Measurements from ENCODE around the gene SPOP.
A peak's percentile ranks its signal among the peaks of the same experiment; 100 is the strongest.
"Not testable (repeated sequence)": the region's sequence is repeated elsewhere in the genome, so short reads cannot be mapped to it uniquely, and the experiment has no call there.

The SPOP gene

DNA sequence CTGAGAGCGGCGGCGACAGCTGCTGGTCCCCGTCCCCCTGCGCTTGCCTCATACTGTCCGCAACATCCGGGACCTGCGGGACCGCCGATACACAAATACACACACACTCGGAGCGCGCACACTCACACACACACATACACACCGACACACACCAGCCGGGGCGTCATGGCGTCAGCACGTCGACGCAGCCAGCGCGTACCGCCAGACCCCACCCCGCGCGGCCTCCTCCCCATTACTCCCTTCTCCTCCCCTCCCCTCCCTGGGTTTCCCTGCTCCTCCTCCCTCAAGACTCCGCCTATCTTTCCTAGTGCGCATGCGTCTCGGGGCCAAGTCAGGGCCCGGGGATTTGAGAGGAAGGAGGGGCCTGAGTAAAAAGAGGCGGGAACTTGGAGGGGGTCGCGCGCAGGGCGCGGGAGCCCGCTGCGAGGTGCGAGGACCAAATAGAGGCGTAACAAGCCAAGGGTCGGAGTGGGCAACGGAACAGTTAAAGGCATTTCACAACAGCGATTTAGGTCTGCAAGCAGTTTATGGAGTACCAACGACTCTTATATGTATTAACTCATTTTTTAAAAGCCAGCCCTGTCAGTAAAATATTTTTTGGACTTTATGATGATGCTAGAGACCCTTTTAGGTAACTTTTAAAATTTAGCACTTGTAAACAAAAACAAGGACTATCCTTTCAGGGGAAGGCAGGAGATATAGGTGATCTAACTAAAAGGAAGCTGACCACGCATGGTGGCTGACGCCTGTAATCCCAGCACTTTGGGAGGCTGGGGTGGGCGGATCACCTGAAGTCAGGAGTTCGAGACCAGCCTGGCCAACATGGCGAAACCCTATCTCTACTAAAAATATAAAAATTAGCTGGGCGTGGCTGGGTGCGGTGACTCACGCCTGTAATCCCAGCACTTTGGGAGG, at the start of gene SPOP:
SPOP (minus strand) TSS at position 165 of the 915 bp plus-strand sequence. CDS start 55,287 bp downstream, outside the sequence.
- DNase-seq (ENCODE audit: low read depth in 2 of 2): peak; percentile 97

DNA sequence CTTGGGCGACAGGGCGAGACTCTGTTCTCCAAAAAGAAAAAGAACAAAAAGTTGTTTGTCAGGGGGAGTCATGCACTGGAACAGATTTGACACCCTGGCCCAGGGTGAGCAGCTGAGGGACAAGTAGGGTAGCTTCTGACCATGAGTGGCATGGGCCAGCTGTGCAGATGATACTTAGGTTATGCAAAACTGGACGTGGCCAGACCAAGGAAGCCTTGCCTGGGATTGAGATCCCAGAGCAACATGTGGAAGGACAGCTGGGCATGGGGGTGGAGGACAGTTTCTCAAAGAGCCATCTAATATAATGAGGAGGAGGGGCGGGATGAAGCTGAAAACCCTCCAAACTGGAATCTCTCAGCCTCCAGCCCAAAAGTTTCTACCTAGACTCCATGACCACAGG, 49.5 kb upstream of the SPOP start:
- DNase-seq (ENCODE audit: low read depth in 2 of 2): no peak

DNA sequence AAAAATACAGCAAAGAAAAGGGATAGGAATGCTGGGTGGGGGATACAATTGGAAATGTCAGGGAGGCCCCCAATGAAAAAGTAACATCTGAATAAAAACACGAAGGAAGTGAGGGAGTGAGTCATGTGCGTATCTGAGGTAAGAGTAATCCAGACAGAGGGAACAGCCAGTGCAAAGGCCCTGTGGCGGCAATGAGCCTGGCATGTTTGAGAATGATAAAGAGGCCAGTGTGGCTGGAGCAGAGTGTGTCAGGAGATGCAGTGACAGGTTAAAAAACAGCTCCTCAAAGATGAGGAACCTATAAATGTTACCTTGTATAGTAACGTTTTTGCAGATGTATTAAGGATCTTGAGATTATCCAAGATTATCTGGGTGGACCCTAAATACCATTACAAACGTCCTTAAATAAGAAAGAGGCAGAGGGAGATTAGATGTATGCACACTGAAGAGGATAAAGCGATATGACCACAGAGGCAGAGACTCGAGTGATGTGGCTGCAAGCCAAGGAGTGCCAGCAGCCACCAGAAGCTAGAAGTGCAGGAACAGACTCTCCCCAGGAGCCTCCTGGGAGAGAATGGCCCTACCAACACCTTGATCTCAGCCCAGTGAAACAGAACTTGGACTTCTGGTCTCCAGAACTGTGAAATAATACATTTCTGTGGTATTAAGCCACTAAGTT, 47.7 kb upstream of the SPOP start:
- DNase-seq (ENCODE audit: low read depth in 2 of 2): no peak

DNA sequence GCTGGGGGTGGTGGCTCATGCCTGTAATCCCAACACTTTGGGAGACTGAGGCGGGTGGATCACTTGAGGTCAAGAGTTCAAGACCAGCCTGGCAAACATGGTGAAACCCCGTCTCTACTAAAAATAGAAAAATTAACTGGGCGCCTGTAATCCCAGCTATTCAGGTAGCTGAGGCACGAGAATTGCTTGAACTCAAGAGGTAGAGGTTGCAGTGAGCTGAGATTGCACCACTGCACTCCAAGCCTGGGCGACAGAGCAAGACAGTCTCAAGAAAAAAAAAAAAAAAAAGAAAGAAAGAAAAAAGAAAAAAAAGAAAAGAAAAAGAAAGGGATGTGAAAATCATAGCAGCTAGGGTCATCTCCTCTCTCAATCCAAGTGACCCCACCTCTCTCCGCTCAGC, 46.7 kb upstream of the SPOP start:
- DNase-seq (ENCODE audit: low read depth in 2 of 2): not testable (repeated sequence)

DNA sequence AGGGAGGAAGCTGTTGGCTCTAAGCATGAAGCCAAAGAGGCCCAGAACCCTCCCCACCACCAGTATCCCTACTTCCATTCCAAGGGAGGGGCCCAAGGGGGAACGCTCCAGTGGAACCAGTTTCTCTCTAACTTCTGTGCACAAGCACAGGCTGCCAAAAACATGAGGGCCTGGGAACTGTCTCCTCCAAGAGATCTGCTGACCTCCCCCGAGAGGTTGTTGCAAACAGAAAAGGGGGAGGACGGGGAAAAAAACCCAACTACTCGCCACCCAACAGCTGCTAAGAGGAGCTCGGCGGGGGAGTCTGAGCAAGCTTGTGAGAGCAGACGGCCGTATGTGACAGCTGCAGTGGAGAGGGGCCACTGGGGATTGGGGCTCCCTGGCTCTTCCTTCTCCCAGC, 45.5 kb upstream of the SPOP start:
- no peak for DNase-seq (ENCODE audit: low read depth in 2 of 2)

DNA sequence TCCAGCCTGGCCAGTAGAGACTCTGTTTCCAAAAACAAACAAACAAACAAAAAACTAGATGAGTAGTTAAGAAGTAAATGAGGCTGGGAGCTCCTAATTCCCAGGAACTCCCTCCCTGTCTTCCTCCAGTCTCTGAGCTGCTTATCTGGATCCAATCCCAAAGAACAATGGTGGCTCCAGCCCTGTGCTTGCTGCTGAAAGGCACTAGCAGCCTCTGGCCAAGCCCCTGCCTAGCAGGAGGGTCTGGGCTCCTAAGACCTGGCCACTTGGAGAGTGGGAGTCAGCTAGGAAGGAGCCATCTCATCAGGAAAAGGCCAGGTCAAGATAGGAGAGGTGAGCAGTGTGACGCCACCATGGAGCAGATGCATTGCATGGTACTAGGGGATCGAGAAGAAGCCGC, 44.2 kb upstream of the SPOP start:
- no peak for DNase-seq (ENCODE audit: low read depth in 2 of 2)

DNA sequence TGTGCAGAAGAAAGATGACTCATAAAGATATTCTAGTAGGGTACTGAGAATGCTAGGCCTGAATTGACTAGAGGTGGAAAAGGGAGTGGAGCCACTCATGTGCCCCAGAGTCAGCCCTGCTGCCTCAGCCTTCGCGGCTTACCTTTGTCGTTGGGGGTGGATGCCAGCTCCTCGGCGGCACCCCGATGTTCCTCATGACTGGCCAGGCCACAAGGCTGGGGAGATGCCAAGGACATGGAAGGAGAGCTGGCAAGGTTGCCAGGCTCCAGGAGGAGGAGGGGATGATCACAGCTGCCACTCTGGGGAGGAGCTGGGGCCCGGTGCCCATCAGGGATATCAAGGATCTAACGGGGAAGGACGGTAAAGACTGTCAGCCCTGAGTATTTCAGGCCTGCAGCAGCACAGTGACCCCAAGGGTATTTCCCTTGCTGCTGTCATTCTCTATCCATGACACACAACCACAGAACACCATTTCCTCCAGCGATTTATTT, 39.5 kb upstream of the SPOP start:
- no peak for DNase-seq (ENCODE audit: low read depth in 2 of 2)

DNA sequence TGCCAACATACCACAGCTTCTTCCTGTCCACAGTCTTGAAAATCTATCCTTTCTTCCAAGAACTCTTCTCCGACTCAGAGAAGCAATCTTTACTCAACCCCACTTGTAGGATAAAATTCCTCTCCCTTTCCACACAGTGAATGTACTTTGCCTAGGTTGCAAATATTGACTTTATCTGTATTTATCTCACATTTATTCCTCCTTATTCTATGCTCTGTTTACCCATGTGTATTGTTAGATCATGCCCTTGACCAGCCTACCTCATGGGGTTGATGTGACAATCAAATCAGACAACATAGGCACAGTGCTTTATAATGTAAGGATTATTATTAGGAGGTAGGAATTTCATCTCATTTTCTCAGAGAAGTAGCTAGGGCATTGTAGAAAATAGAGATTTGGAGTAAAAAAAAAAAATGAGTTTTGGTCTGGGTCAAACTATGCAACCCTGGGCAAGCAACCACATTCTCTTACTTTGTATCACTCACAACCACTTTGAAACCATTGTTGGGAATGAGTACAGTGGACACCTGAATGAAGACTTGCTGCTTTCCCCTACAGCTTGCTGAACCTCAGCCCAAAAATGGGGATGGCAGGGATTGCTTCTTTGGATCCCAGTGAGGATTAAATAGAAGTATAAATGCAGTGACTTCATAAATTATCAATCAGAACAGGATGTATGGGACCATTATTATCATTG, 38.9 kb upstream of the SPOP start:
- no peak for DNase-seq (ENCODE audit: low read depth in 2 of 2)

DNA sequence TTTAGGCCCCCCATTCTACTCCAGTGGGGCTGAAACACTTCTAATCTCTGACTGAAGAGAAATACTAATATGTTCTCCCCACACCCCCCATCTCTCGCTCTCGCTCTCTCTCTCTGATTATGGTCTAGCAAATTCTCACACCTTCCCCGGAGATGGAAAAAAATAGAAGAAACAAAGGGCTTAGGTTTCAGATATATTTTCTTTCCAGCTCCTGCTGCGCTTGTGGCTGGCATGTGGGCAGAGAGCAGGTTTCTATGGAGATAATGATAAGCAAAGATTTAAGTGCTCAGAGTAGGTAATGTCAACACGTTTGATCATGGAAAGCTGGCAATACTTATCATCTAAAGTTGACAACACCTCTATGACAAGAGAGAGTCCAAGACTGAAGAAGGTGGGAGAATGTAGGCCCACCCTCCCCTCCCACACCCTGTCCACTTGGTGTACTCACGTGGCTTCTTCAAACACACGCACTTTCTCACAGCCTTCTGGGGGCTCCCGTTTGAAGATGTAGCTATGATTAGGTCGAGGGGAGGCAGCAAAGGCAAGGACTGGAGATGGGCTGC, 37.9 kb upstream of the SPOP start:
- no peak for DNase-seq (ENCODE audit: low read depth in 2 of 2)

DNA sequence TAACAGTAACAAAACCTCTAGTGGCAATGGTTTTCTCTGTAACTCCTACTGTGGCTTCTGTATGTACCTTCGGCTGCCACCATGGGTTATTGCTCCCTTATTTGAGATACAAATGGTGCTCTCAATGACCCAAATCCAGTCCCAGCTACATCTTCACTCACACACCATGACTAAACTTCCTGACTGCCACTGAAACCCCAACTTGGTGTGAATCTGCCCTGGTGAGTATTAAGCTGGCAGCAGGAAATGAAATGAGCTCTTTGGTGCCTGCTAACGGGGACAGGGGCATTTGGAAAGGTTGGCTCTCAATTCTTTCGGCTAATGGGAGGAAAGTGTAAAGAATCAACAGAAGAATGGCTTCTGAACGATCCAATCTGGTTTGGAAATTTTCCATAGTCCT, 37.3 kb upstream of the SPOP start:
- DNase-seq (ENCODE audit: low read depth in 2 of 2): no peak

DNA sequence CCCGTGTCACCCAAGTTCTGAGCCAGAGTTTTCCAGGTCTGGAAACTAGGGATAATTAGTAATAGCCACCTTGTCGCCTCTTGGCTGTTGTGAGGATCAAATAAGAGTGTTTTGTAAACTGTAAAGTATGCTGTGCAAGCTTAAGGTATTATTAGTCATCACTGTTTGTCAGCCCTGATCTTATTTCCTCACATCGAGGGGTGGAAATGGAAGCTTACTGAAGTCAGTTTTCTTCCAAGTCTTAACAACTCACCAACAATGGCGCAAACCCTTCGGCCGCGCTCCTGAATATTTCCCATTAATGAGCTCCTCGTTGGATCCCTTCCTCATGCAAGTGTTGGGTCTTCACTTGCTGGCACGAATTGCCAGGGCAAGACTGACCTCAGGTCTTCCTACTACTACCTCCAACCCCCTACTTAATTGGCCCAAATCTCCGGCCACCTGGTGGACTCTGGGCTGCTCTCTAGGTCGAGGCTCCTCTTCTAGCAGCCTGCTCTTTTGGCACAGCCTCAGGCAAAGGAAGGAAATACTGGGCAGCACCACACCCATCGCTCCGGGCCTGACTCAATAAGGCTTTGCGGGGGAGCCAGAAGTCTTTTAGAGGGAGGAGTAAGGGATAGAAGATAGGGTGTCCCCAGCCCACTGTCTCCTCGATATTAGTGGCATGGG, 30.8 kb upstream of the SPOP start:
- DNase-seq (ENCODE audit: low read depth in 2 of 2): no peak

DNA sequence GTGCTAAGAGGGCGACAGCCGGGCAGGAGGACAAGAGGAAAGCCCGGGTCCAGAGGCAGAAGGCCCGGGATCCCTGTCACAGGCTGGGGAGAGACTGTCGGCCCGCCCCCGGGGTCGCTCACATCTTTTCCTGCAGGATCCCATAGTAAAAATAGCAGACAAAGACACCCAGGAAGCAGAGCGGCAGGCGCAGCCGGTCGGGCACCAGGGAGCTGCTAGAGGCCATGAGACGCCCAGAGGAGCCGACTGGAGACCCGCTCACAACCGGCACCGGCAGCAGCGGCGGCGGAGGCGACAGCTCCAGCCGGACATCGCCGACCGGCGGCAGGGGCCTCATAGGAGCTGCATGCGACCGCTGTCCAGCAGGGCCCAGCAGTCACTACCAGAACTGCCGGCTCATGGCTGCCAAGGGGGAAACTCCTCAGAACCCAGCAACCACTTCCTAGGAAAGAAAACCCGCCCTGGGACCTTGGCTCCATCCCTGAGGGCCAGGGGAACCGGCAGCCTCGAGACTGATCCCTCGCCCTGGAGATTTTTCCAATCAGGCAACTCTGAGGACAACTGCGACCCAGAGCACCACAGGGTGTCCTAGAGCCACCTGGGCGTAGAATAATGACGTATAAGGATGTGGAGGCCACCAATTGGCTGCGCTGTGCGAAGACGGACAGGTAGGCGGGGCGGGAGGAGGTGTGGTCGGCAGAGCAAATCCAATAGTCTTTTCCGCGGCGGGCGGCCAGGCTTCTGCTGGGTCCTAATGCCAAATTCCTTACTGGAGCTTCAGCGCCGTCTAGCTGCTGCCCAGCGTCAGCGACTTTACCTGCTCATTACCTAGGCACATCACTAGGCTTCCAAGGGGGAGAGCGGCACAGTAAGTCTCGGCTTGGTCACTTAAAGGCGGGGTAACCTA, 30.0 kb upstream of the SPOP start, which contains the start of gene SLC35B1:
SLC35B1 (minus strand) TSS at position 357 of the 907 bp plus-strand sequence; CDS start at position 226, 131 bp downstream.
- DNase-seq (ENCODE audit: low read depth in 2 of 2): peak; percentile 95 to 98

DNA sequence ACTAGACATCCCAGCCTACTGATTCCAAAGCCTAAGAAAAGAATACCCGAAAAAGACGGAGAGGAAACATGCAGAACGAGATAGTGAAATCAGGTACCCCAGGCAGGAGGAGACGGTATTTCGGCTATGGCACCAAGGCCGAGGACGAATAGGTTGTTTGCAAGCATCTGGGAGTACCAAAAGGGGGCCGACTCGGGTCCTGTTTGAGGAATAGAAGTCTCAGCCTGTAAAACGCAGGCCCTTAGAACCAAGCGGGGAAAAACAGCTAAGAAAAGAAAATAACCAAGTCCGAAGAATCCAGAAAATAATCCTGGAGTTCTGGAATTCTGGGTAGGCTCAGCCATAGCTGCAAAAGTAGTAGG, 29.3 kb upstream of the SPOP start:
- no peak for DNase-seq (ENCODE audit: low read depth in 2 of 2)

DNA sequence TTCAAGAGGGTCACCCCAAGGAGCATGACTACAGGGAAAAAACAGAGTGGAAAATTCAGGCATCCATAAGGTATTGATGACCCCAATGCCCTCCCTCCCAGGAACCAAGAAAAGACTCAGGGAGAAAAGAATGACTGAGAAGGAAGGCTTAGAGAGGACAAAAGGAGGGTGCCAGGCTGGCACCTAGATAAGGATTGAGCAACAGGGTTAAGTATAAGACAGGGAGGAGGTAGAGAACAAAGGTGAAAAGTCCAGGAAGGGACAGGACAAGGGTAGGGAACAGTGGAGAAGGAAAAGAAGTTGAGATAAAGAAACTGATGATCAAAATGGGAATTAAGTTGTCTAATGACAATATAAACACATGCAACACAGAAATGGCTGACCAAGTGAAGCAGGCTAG, 27.4 kb upstream of the SPOP start:
- DNase-seq (ENCODE audit: low read depth in 2 of 2): no peak

DNA sequence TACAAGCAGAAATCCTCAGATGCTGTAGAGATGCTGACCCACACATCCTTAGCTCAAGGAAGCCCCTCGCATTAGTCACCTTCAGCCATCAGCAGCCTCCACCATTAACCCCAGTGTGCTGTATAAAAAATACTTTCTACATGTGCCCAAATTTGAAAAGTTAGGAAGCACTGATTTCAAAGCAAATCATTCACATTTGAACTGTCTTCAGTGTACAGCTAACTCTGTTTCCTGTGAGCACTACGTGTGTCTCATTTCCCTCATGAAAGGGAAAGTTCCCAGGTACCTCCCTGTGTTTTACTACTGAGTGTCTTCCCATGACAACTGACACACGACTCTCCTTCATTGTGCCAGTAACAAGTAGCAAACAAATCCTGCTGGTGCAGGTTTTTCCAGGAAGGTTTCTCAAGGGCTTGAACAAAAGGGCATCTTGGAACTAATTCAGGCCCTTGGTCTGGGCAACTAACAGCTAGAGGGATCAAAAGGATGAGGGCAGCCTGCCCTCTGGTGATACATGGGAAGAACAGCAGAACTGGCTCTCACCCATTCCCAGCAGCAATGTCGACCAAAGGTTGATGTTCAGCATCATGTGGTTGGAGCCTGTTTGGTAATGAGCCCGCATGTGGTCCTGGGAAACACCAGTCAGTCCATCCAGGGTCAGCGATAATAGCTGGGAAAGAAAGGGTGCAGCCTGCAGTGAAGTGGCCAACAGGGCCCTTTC, 25.8 kb upstream of the SPOP start:
- no peak for DNase-seq (ENCODE audit: low read depth in 2 of 2)

DNA sequence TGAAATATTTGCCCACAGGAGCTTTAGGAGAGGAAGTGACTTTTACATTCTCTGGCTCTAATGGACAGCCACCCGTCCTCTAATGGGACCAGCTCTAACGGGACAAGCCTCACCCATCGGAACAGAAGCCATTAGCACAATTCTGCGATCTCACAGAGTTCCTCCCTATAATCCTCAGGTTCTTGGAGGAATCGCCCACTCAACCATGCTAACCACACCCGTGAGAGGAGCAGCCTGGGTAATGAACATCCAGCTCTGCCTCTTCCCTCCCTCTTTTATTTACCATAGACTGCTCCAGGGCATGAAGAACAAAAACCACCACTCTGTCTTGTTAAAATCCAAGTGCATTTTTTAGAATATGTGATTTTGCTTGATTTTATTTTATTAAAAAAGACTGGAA, 23.1 kb upstream of the SPOP start:
- DNase-seq (ENCODE audit: low read depth in 2 of 2): no peak

DNA sequence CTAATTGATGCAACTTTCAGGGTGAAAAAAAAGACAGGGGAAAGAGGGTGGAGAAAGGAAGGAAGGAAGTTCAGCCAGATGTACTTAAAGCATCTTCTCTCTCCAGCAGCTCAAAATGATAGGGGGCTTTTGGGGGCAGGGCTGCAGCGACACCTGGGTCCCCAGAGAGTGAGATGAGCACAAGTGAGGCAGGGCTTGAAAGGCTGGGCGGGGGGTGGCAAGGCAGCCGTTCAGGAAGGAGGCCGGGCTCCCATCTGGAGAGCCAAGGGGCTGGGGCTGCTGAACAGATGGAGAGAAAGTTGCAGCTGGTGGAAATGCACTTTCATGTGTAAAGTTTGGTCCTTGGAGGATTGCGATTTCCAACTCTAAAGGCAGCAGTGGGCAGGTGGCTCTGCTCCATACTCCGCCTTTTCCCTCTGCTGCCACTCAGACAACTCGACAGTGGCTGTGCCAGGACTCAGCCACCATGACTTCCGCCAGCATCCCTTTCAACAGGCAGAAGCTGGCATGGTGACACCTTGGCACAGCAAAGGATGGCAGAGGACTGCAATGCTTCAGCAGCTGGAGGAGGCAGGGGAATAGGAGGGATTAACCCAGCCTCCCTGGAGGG, 22.2 kb upstream of the SPOP start:
- DNase-seq (ENCODE audit: low read depth in 2 of 2): no peak

DNA sequence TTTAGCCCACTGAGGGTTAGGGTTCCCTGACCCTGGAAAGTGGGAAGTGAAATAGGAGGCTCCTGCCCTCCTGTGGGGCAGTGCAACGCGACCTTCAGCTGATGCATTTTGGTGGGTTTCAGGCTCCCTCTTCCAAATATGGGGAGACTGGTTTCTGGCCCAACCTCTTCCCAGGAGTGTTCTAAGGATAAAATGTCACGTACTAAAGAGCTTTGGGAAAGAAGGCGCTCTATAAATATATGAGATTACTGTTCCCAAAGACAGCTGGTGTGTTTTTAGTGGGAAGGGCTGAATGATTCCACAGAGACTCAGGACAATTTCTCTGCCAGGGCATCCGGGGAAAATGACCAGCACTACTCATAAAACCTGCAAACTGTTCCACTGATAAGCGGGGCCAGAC, 20.1 kb upstream of the SPOP start:
- no peak for DNase-seq (ENCODE audit: low read depth in 2 of 2)

DNA sequence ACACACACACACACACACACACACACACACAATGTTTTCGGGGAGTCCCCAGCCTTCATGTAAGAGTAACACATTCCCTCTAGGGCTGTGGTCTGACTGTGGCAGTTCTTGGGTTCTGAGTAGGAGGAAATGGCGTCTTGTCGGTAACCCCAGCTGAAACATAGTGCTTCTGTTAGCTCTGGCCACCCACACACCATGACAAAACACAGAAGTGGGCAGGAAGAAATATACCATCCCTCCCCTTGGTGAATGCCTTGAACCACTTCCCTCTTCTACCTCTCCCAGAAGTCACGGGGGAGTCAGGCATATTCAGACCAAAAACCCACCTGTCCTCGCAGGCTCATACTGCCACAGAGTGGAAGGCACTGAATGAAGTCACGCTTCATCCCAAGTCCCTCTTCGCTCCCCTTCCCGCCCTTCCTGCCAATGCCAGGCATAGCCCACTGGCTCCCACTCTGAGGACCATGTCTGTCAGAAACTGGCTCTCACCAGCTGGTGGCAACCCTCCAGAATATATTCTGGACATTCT, 18.4 kb upstream of the SPOP start:
- DNase-seq (ENCODE audit: low read depth in 2 of 2): peak; percentile 52 to 63
